CD4-positive, alpha-beta T cell treated with Interleukin-6 at 100 ng/mL for 8 hours (primary cell): ENCODE measurements around the gene CERS6.
"Not testable (repeated sequence)": the region's sequence is repeated elsewhere in the genome, so short reads cannot be mapped to it uniquely, and the experiment has no call there.

Experiments used
- DNase-seq: peaks from one replicate; pipeline ENCODE4 v3.0.0-alpha.2; 2020; ENCODE audit warnings: mixed read lengths, low spot score

CERS6 gene

DNA sequence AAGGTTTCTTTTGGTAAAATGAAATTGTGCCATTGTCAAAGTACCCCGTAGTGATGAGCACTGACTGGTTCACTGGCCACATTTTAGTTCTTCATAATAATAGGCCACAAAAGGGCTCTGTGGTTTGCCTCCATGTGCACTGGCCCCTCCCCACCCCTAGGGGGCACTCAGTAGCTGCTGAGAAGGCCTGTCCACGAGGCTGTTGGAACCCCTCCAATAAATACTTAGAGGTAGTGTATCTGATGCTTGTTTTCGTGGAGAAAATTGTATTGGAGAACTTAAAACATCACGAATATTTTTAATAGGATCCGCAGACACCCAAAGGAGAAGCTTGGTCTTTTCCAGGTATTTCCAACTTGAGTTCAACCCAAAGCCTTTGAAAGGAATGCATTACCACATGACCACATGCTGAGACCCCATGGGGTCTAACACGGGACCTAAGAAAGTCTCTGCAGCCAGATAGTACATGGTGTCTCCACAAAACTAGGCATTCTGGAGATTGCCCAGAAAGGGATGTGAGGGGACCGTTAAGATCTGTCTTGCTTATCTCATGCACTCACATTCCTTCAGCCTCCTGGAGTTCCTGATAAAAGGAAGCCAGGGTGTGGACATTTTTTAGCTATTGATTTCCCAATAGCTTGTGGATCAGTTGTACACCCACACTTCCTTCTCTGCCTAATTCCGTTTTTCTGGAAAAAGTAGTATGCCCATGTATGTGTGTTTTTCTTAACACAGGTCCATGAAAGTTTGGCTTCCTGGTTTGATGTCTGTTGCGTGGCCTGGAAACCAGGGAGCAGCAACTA is 317.8 kb downstream of the CERS6 start:
- DNase-seq: no peak

GRCh38 chr2:168775837-168776236 is 319.8 kb downstream of the CERS6 start:
- no peak for DNase-seq

- DNase-seq: no peak
Observed at GRCh38 chr2:168780669-168781071, 324.6 kb downstream of the CERS6 start.

DNA sequence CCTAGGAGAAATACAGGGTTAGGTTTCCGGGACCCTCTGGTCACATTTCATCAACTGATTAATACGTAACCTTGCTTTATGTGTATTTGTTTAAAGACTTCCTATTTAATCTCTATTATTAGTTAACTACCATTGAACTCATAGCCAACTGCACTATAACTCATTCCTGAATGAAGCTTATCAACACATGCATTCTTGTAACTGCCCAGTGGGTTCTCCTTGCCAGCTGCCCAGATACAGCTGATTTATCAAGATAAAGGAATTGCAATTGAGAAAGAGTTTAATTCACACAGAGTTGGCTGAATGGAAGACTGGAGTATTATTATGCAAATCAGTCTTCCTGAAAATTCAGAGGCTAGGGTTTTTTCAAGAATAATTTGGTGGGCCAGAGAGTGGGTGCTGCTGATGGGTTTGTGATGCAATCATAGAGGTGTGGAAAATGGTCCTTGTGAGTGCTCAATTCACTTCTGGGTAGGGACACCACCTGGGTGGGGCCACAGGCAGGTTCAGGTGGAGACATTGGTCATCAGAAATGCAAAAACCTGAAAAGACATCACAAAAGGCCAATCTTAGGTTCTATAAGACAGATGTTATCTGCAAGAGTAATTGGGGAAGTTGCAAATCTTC is 325.2 kb downstream of the CERS6 start:
- DNase-seq: no peak

DNA sequence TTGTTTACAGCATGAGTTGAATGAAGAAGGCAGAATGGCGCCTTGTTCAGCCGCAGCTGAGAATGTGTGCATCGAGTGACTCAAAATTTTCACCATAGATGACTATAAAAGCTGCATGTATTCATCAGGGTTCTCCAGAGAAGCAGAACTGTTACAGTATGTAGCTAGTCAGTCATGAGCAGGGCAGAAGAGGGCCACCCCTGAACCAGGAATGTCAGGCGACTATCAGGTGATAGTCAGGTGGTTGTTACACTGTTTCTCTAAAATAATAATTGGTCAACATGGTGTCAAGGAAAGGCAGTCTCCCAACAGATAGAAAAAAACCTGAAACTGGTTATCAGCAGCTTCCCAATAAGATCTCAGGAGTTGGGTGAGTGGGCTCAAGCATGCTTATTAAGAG is 326.2 kb downstream of the CERS6 start:
- DNase-seq: no peak

- no peak for DNase-seq
Observed at GRCh38 chr2:168784993-168785392, 328.9 kb downstream of the CERS6 start.

GRCh38 chr2:168787098-168787781 is 331.2 kb downstream of the CERS6 start:
- DNase-seq: no peak

- no peak for DNase-seq
Observed at GRCh38 chr2:168787782-168788376, 331.8 kb downstream of the CERS6 start.

- no peak for DNase-seq
Observed at GRCh38 chr2:168789776-168790175, 333.7 kb downstream of the CERS6 start.

DNA sequence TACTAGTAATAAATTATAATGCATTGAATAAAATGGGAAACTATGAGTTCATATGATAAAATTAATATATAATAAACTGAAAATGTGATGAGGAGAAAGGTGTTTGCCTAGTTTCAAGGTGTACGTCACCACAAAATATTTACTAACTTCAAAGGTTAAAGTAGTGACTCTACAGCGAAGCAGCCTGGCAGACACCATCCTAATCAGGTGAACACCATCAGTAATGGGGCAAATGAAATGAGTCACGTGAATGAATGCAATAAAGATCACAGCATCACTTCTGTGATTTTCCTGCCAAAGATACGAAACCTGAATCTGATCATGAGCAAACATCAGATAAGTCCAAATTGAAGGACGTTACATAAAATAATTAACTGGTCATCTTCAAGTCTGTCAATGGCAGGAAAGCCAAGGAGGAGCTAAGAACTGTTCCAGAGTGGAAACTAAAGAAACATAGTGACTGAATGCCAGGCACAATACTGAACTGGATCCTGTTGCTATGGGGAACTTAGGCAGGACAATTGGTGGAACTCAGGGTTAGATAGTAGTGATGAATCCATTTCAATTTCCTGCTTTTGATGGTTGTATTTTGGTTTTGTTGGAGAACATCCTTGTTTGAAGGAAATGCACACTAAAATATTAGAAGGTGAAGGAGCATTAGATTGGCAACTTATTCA is 334.3 kb downstream of the CERS6 start:
- no peak for DNase-seq

- not testable (repeated sequence) for DNase-seq
Observed at GRCh38 chr2:168791140-168791539, 335.1 kb downstream of the CERS6 start.

- DNase-seq: no peak
Observed at GRCh38 chr2:168793596-168793995, 337.5 kb downstream of the CERS6 start.

DNA sequence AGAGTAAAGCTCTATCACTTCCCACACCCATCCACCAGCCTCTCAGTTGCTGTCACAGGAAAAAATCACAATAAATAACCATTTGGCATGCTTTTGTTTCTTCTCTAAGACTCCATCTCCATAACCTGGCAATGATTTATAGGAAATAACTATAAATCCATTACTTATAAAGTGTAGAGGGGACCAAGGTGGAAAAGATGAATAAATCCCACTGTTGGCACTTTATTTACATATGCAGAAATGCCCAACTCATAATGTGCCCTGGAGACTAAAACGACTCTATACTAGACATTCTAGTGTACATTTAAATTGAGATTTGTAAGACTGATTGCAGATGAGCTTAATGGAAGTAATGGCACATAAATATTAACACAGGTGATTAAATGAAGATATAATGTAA is 338.9 kb downstream of the CERS6 start:
- DNase-seq: no peak

DNA sequence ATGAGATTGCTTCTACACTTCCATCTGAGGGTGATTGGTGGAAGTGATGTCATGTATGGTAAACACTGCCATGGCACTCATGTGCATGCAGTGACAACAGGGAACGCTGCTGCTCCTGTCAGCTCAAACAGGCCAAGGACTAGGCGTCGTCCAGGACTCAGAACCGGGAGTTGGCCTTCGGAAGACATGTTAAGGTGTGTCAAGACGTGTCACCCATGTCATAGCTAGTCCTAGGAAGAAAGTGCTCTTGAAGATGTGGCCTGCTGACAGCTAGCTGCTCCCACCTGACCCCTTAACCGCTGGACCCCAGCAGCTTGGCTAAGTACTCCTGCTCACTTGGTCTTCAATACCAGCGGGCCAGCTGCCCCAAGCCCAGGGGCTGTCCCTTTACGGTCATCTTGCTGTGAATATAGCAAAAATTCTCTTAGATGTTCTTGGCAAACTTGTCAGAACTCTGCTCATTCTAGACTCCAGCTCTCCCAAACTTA is 340.1 kb downstream of the CERS6 start:
- DNase-seq: no peak

GRCh38 chr2:168796583-168797285 is 340.7 kb downstream of the CERS6 start:
- no peak for DNase-seq

GRCh38 chr2:168797286-168797655 is 341.2 kb downstream of the CERS6 start:
- no peak for DNase-seq

- DNase-seq: no peak
Observed at GRCh38 chr2:168798076-168798887, 342.2 kb downstream of the CERS6 start.

GRCh38 chr2:168798888-168799410 is 342.9 kb downstream of the CERS6 start:
- DNase-seq: no peak

GRCh38 chr2:168801471-168801870 is 345.4 kb downstream of the CERS6 start:
- DNase-seq: no peak
